HEK293 (cell line): ENCODE data around the gene MX1.

Source experiments
- CTCF ChIP-seq: fragments of 450-650 bp; formaldehyde crosslinking; IDR thresholded peaks from 2 replicates; pipeline ENCODE4 v1.5.1; 2016; ENCODE audit warnings: missing biosample characterization, missing genetic modification characterization
- IKZF3 ChIP-seq: fragments of 450-650 bp; IDR thresholded peaks from 2 replicates; pipeline ENCODE4 v1.5.0; 2018; ENCODE audit warnings: missing biosample characterization, mild to moderate bottlenecking, missing genetic modification characterization, moderate library complexity
- ZNF274 ChIP-seq, 2 experiments: fragments of 200-500 bp in 1 of 2; fragments of 450-650 bp in 1 of 2; sonication (Bioruptor generic) in 1 of 2; formaldehyde crosslinking in 1 of 2; IDR thresholded peaks; 2 replicates each; pipeline versions ENCODE4 v1.5.1 to v1.6.1; 2014 to 2016; ENCODE audit warnings: borderline replicate concordance in 1 of 2, inconsistent platforms in 1 of 2, low read length in 1 of 2, missing biosample characterization in 1 of 2, missing genetic modification characterization in 1 of 2
- ZNF501 ChIP-seq: fragments of 450-650 bp; formaldehyde crosslinking; IDR thresholded peaks from 2 replicates; pipeline ENCODE4 v1.5.1; 2016; ENCODE audit warnings: missing biosample characterization, missing genetic modification characterization

GRCh38 chr21:41387042-41387819 is 38.8 kb upstream of the MX1 start:
- TF ChIP-seq IKZF3 (tag by site-specific recombination) (no peak), ZNF501 (tag by site-specific recombination) (no peak), ZNF274 (IDR thresholded peaks at IDR 0.05; ENCODE audit: low read length) (no peak), ZNF274 (tag by site-specific recombination; IDR thresholded peaks at IDR 0.05; ENCODE audit: borderline replicate concordance) (no peak), CTCF (tag by site-specific recombination) (no peak)
